GM18858 (cell line): Measurements from ENCODE around the gene WNT5A.
"Not testable (repeated sequence)": the region's sequence is repeated elsewhere in the genome, so short reads cannot be mapped to it uniquely, and the experiment has no call there.

Experiments used
- ATAC-seq: cut with Tn5 transposase; IDR thresholded peaks from one replicate; pipeline ENCODE4 v1.9.1; 2021; ENCODE audit not compliant: unreplicated experiment

The WNT5A gene

DNA sequence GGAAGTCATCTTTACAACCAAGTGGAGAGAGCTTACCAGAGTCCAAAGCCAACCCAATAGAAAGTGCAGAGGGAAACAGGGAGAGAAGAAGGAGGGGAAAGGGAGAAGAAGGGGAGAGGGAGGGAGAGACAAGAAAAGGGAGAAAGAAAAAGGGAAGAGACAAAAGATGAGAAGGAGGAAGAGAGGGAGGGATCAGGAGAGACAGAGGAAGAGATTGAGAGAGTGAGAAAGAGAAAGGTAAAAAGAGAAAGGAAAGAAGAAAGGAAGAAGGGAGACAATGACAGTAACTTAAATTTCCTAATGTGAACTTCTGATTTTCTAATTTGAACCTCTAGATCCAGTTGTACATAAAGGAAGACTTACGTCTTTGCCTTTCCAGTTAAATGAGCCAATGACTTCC, 20.7 kb upstream of the WNT5A start:
- ATAC-seq = no peak

DNA sequence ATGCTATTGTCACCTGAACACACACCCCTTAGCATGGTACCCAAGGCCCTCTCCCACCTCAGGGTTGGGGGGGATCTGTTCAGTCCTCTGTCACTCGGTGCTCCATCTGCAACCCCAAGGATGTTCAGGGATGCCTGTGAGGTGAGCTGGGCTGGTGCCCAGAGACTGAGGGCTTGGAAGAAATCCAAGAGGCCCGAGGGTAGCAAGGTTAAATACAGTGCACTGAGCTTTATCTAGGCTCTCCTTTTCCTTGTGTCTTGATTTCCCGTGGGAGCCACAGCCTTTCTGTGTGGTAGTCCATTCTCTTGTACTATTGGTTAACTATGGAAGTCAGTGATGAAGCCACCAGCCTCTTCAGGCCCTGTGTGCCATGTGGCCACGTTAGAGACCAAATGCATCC, 18.7 kb upstream of the WNT5A start:
- no peak for ATAC-seq

DNA sequence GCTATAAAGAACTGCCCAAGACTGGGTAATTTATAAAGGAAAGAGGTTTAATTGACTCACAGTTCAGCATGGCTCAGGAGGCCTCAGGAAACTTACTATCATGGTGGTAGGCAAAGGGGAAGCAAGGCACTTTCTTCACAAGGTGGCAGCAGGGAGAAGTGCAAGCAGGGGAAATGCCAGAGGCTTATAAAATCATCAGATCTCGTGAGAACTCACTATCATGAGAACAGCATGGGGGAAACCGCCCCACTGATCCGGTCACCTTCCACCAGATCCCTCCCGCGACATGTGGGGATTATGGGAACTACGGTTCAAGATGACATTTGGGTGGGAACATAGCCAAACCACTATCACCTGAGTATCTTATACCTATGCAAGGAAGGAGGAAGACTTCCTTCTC, 18.0 kb upstream of the WNT5A start:
- not testable (repeated sequence) for ATAC-seq

DNA sequence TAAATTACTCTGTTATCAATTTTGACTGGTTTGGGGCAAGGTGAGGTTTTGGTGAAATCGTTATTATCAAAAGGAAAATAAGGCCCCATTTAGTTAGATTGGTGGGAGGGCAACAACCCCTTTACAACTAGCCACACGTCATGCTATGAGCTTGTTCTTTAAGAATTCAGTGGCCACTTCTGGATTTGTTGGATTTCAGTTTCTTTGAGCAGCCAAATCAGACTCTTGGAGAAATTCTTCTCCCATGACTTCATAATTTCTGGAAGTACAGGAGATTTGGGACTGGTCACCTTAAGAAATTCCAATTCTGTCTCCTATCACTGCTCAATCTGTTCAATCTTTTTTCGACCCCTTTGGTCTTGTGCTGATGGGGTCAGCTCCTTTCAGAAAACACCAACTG, 14.8 kb upstream of the WNT5A start:
- no peak for ATAC-seq

DNA sequence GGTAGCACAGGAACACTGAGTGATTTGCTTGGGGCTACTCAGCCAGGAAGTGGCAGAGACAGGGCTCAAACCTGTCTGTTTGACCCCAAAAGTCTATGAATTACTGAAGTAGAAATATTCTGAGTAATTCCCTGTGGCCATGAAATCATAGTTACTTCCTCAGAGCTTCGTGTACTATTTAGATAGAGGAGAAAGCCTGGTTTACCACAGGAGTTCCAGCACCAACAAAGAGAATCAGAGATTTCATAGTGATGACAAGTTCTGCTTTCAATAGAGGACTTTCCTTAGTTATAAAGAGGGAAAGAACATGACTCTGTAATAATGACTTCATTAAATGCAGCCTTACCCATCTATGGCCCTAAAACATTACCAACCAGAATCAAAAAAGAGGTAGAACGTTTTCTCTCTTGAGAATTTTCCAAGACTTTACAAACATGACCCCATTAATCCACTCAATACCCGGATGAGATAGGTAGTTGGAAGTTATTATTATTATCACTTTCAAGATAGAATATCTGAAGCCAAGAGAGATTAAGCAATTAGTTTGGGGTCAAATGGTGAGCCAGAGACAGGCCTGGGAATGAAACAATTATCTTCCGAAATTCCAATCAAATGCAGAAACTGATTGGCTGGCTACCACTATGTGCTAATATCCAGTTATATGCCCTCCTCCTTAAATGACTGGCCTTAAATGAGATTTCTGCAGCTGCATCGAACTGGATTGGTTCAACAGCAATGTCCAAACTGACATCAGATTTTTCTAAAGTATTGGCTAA, 13.6 kb upstream of the WNT5A start:
- ATAC-seq = no peak

DNA sequence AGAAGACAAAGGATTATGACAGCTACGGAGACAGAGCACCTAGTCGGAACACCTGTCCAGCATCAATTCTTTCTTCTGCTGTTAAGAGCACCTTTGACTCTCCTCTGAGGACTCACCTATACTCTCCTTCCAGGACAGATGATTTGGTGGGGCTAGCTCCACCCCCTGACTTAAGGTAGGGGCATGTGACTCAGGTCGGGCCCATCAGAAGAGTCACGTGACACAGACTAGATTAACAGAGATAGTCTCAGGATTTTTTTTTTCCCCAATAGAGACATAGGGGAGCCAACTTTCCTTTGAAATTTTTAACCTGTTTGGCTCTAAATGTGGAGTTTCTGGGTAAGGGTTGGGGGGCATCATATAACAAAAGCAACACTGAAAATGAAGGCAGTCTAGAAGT, 11.4 kb upstream of the WNT5A start:
- ATAC-seq = no peak

DNA sequence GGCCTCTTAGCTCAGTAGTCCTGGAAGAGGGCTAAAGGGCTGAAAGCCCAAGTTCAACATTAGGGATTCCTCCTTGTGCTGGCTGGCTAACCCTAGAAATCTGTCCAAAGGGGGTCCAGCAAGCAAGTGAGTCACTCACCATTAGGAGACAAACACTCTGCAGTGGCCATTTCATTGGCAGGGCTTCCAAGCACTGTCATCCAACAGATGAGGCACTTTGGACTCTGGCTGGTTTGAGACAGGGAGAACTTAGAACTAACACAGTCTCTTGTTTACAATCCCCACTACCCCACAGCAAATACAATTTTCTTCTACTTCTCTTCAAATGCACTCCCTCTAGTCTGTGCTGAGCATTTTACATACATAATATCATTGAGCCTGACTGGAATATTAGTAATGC, 10.1 kb upstream of the WNT5A start:
- no peak for ATAC-seq

DNA sequence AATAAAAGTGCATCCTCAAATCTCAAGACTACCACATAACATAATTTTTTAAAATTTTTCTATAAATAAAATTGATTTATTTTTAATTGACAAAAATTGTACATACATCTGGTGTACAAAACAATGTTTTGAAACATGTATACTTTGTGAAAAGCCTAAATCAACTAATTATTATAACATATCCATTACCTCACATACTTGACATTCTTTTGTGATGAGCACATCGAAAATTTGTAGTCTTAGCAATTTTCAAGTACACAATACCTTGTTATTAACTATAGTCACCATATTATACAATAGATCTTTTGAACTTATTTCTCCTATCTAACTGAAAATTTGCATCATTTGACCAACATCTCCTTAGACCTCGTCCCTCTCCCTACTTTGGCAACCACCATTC, 7.9 kb upstream of the WNT5A start:
- no peak for ATAC-seq

DNA sequence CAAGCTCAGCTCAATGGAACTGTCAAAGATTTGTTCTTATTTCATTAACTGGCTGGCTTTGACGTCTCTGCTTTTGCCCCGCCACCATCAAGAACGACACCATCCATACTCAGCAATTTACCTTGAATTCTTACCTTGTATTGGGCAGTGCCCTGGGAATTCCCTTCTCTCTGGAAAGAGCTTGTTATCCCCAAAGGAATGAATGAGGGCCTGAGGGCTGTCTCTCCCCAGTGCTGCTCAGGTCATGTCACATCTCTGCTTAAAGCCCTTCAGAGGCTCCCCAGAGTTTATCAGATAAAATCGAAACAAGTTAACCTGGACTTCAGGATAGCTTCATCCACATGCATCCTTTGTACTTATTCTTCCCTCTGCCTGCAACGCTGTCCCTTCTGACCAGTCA, 5.9 kb upstream of the WNT5A start:
- no peak for ATAC-seq

DNA sequence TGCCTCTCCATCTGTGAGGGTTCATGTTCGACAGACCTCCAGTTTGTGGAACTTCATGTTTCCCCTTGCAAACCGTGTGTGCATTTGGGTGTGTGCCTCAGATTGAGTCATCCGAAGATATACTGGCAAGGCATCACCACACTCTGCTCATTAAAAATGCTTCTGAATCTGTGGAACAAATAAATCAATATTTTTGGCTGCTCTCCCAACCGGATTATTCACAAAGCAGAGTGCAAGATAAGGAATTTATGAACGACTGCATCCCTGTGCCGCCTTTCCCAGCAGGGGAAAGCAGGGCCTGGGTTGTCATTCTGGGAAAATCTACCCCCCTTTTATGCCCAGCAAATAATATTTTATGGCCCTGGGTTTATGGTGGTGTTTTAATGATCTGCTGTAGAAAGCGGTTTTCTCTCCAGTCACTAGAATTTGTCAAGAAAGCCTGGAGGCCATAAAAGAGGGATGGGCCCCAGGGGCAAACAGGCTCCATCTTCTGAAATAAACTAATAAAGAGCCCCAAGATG, 4.2 kb upstream of the WNT5A start:
- no peak for ATAC-seq

DNA sequence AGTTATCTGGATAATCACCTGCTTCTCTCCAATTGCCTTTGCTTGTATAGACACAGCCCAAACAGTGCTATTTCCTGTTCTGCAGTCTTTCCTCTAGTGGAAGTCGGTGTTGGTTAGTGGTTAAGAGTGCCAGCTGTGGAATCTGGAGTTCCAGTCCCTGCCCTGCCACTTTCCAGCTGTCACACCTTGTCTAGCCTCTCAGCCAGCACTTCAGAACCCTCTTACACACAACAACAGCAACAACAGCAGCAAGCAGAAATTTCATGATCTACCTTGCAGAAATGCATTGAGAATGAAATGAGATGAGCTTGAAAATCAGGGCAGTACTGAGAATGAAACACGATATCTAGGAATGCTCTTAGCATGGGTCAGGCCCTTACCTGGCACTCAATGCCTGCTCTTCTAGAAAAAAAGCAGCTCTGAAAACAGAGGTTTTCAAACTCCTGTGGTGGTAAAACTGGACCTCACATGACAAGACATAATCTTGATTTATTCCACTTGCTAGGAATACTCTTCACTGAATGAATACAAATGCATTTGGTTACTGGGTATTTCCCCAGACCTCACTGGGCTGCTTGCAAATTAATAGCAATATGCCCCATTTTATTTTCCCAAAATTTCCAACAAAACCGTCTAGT, 3.3 kb upstream of the WNT5A start:
- no peak for ATAC-seq

DNA sequence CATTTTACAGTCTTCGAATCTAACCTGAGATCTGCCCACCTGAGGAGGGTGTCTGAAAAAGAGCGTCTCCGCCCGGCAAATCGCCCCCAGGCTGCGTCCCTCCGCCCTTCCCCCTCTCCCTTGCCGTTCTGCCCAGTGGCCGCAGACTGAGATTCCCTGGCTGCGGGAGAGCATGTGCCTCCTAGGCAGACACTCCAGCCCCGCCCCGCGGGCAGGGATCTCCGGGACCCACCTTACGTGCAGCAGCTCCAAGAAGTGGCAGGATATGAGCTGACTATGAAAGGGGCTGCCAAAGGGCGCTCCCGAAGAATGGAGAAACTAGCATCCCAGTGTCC, 2.7 kb upstream of the WNT5A start:
- ATAC-seq = no peak

DNA sequence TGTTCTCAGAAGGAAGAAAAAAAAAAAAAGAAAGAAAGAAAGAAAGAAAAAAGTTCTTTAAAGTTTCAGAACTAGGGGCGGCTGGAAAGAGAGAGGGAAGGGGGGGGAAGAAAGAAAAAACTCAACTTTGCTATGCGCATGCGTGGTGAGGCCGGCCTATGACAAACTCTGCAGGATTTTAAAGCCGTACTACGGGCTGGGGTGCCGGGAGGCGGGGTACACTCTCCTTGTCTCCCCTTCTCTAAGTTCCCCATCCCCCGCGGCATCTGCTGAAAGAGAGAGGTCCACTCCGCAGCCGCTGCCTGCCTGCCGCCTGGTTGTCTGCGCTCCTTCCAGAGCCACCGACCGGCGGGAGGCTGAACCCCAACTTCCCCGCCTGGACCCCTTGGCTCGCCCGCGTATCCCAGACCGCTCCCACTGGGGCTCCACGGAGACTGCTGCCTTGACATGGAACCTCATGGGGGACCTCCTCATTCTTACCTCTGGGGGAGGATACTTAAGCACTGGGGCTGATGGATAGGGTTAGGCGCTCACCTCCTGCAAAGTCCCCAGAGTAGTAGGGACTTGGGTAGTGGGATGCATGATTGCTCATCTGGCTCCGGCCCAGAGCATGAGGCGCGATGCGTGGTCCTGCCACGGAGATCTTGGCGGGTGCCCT, 1.4 kb upstream of the WNT5A start:
- no peak for ATAC-seq

DNA sequence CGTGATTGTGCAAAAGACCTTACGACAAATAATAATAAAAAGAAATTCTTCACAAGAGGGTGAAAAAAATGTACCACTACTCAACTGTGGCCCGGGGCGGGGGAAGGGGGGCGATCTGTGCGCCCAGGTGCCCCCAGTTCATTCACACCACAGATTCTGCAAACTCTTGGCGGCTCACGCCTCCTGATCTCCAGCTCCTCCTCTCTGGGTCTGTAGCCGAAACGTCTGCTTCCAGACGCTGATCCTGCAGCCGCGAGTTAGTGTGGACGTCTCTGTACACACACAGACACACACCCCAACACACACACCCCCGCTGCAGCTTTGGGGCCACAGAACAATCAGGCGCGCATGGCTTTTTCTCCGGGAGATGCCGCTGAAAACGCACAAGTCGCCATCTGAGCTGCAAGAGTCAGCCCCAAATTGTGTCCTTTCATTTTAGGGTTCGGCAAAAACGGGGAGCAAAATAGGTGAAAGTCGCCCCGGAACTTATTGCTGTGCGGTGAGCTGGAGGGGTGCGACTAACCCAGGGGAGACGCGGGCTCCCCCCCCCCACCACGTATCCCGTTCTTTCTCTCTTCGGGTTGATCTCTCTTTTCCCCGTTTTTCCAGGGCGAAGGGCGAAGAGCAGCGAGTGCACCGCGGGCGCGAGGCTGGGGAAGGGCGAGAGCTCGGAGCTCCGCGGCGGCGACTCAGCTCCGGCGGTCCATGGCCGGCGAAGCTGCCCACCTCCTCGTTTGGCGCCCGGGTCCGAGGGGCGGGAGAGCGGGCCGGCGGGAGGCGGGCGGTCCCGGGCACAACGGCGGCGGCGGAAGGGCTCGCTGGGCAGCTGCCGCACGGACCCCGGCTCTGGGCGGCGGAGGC, 505 bp upstream of the WNT5A start:
- no peak for ATAC-seq

DNA sequence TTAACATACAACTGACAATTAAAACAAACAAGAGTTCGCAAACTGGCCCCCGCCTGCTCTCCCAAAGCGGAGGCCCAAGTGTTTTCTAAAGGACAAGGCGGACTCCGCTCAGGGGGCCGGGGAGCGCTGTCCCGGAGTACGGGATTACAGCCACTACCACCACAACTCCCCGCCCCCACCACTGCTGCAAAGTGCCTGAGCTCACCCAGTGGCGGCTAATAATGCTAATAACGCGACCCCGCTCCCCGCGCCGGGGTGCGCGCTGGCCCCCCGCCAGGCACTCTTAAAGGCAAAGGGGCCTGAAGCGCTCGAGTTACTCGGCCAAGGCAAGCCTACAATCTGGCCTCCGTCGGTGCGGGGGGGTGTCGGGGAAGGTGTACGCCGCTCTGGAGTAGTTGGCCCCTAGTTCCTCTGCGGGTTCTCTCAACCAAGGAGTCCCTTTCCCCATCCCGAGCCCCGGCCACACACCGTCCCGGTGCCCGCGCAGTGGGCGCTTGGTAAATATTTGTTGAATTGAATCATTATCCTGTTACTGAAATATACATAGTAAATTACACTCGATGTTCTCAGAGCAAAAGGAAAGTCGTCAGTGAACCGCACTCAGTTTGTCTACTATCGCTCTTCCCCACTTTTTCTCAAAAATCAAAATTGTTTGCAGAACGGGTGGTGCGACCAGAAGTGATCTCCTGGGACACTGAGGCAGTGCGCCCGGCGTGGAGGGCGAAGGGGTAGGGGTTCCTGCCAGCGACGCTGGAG, 827 bp downstream of the WNT5A start:
- no peak for ATAC-seq

DNA sequence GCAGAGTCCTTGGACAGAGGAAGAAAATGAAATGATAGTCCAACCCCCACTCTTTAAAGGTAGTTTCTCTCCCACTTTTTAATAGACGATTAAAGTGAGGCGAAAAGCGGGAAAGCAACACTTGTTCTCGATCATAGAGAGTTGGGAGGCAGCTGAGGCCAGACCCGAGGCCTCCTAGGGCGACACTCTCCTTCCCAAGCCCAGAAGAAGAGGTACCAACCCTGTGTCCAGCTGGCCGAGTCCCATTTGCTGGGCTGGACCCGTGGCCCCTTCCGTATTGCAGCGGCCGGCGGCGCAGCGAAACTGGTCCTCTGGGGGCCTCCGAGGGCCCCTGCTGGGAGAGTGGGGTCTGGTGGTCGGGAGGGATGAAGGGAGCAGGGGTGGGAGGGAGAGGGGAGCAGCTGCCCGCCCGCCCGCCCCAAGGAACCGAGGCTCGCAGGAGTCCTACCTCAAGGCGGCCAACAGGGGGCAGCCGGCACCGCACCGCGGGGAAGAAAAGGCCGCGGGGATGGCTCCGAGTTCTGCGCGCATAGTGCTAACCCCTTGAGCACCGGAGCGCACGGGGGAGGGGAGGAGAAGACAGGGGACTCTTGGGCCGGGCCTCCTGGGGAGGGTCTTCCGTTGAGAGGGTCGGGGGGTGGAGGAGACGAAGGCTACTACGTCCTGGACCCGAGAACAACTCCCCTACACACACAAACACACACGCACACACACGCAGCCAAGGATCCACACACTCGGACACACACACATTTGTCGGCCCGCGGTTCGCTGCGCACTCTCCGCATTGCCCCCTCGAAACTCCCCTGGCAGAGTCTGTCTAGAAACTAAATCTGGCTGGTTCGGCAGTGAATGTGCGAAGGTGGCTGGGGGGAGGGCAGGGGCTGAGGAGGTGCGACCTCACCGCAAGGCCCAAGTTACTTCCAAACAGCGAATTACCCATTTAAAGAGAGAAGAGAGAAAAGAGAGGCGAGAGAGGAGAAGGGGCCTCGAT, 2.0 kb downstream of the WNT5A start:
- no peak for ATAC-seq

DNA sequence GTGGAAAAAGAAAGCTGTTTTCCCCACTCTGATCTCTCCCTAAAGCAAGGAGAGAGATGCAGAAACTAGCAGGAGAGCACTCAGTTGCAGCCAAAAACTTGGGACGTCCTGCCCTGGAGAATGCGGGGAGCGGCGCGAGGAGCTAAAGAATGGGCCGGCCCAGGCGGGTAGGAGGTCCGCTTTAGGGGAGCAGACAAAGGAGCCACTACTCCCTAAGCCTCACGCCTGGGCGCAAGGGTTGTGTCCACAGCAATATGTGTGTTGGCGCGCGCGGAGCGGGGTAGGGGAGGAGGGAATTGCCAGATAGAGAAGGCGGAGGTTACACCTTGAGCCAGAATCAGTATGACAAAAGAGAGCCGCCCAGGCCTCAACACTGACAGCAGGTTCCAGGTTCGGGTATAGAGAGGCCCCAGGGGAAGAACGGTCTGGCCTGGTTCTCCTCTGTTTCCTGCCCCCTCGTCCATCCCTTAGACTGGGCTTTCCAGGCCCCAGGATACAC, 2.9 kb downstream of the WNT5A start:
- no peak for ATAC-seq

DNA sequence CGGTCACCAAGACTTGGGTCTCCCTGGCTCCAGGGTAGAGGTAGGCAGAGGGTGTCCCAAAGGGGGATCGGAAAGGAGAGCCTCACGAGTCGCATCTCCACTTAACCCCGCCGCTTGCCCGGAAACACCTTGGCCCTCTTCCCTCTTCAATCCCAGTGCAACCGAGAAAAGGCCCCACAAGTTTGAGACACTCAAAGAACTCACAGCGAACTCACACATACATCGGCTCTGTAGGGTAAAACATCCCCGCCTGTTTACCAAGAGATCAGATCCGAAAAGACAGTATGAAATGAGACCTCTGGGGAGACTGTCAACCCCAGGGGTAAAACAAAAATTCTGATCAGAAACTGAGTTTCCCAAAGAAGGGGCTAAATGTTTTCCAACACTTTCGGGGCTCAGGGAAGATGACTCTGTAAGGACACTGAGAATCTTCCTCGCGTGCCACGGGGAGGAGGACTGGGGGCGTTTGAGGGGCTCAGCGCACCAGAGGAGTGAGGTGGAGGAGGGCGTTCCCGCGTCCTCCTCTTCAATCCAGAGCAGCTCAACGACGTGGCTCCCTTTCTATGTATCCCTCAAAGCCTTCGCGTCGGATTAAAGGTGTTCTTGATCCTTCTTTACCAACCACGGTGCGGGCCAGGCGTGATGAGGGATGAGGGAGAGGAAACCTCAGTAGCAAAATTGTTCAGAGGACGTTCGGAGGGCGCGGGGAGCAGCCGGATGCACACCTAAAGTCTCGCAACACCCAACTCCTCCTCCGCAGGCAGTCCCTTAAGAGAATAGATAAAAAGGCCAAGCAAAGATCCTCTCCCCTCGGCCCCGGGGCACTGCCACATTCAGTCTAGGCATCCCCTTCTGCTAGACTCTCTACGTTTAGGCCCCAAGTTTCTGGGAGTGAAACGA, 3.7 kb downstream of the WNT5A start:
- ATAC-seq = no peak
